HuH-7 (cell line): ENCODE measurements around the gene CACNA2D3.

ENCODE experiments used
- DNase-seq: peaks from one replicate; pipeline ENCODE4 v3.0.0; 2011; ENCODE audit warnings: low spot score

The CACNA2D3 gene

DNA sequence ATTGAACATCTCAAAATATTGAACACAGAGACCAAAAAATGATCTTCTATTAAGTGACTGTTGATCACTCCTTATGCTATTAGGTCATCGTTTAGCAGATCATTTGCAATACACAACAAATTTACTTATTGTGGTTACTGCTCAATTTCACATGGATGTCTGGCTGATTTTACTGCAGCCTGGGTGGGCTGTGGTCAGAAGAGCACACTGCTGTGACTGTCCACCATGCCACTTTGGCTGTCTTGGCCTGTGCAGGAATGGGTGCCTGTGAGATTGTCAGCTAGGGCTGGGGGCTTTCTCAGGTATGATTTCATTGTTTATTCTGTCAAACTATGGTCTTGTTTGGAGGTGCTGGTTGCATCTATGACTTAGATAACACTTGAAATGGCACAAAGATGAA is 885.6 kb downstream of the CACNA2D3 start:
- DNase-seq = no peak

DNA sequence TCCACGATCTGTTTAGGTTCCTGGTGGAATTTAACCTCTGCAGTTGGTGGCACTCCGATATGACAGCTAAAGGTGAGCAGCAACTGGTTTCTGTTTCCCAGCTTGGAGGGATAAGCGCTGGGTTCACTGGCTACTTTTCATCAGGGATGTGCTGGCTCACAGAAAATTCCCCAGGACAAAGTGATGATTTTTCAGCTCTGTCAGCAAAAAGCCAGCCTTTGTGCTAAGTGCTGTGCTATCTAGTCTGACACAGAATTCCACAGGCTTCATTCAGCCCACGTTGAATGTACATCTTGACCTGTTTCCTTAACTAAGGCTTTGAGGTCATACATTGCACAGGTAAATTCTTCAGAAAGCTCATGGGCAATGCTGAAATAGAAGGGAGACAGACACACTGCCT is 887.0 kb downstream of the CACNA2D3 start:
- DNase-seq = no peak

DNA sequence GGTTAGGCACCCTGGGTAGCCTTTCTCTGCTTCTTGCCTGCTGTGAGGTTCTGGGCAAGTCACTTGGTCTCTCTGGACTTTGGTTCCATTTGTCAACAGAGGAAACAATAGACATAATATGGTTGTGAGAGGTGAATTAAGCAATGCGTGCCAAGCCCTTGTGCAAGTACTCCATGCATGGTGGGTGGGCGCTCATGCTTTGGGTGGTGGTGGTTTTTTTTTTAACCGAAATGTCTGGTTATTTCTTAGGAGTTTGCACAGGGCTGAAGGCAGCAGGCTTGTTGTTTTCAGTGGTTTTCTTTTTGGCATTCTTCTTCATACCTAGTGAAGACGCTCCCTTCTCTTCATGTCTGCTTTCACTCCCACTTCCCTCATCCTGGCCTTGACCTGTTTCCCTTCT is 889.7 kb downstream of the CACNA2D3 start:
- DNase-seq = no peak

GRCh38 chr3:55013145-55013925 is 891.0 kb downstream of the CACNA2D3 start:
- DNase-seq = no peak

GRCh38 chr3:55014081-55014480 is 891.7 kb downstream of the CACNA2D3 start:
- no peak for DNase-seq

DNA sequence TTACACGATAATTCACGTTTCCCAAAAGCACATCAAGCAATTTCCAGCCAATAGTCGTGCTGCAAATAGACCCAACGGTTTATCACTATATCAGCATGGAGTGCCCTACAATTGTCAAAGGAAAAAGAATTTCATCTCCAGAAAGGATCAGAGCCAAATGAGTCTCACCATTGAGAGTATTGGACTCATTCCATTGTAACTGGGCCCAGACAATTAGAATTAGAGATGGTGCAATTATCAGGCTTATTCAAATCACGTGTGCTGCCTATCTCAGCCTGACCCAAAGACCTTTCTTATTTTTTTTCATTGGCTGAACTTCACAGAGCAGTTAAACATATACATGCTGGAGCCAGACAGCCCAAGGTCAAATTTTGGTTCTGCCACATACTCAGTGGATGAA is 892.6 kb downstream of the CACNA2D3 start:
- DNase-seq = no peak

DNA sequence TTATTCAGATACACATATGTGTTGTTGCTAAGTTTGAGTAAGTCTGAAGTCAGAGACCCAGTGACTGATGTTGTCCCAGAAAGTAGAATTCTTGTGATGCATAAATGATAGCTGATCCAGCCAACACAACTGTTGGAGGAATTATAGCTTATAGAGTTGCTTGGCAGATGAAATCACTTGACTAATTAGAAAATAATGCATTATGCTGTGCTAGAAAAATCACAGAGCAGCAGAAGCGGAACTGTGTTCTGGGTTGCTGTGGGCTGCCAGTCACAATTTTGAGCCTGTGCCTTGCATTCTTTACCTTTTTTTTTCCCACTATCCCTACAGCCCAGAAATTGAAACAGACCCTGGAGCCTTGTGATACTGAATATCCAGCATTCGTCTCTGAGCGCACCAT is 895.5 kb downstream of the CACNA2D3 start:
- DNase-seq = no peak

- no peak for DNase-seq
These were observed 908.6 kb downstream of the CACNA2D3 start for GRCh38 chr3:55030938-55031337.

DNA sequence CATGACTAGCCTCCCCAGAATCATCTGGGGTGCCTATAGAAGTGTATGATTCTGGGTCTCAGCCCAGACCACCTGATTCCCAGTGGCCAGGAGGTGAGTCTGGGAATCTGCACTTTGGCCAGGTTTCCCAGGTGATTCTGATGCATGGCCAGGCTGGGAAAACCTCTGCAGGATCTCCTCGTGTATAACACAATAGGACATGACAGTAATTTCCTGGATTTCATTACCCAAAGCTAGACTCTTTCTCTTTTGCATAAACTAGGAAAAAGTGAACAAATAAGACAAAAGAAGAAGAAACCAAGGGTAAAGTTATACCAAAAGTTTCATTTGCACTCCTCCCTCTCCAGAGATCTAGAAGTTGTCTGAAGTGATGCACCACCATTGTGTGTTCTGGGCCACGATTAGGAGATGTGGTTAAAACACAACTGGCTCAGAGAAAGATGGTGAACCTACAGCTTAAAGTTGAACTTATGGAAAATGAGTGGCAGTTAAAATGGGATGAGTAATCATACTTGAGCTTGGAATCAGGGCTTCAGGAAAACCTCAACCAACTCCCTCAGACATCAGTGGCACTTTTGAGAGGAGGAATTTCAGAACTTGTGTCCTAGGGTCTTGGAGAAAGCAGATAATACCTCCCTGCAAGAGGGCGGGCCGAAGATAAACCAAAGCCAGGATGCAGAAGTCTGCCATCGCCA is 914.7 kb downstream of the CACNA2D3 start:
- DNase-seq = no peak

DNA sequence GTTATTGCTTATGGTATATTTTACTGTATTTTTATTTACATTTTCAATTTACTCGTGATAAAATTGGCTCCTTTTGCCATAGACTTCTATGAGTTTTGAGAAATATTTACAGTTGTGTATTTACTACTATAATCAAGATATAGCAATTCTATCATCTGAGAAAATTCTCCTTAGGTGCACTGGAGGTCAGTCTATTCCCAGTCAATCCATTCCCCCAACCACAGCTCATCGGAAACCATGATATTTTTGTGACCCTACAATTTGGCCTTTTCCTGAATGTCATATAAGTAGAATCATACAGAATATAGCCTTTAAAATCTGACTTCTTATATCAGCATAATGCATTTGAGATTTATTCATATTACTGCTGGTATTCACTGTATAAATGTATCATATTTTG is 920.2 kb downstream of the CACNA2D3 start:
- no peak for DNase-seq

DNA sequence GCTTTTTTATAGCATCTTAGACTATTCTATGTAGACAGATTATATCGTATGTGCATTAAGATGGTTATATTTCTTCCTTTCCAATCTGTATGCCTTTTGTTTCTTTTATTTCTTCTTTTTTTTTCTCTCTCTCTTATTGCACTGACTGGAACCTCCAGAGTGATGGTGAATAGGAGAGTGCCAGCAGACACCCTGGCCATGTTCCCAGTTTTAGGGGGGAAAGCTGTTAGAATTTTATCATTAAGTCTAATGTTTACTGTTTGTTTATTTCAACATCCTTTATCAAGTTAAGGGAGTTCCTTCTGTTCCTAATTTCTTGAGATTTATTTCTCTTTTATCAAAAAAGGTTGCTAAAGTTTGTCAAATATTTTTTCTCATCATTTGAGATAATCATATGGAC is 922.1 kb downstream of the CACNA2D3 start:
- DNase-seq = no peak

GRCh38 chr3:55059027-55059629 is 936.8 kb downstream of the CACNA2D3 start:
- DNase-seq = no peak

- no peak for DNase-seq
These were observed 938.8 kb downstream of the CACNA2D3 start for GRCh38 chr3:55060896-55061719.

GRCh38 chr3:55061720-55062034 is 939.3 kb downstream of the CACNA2D3 start:
- DNase-seq = no peak

- DNase-seq = no peak
These were observed 941.8 kb downstream of the CACNA2D3 start for GRCh38 chr3:55064164-55064563.

GRCh38 chr3:55065331-55065730 is 943.0 kb downstream of the CACNA2D3 start:
- no peak for DNase-seq

- no peak for DNase-seq
These were observed 944.2 kb downstream of the CACNA2D3 start for GRCh38 chr3:55066551-55067047.

GRCh38 chr3:55069950-55070349 is 947.6 kb downstream of the CACNA2D3 start:
- DNase-seq = no peak

- no peak for DNase-seq
These were observed 952.4 kb downstream of the CACNA2D3 start for GRCh38 chr3:55074796-55075195.

- DNase-seq = no peak
These were observed 953.5 kb downstream of the CACNA2D3 start for GRCh38 chr3:55075846-55076245.

- no peak for DNase-seq
These were observed 955.4 kb downstream of the CACNA2D3 start for GRCh38 chr3:55077726-55078125.

GRCh38 chr3:55078876-55079275 is 956.5 kb downstream of the CACNA2D3 start:
- no peak for DNase-seq
